HG03095 (cell line): ENCODE results near the gene KDM2A.

Experiments
- ATAC-seq: cut with Tn5 transposase; IDR thresholded peaks from one replicate; pipeline ENCODE4 v1.9.1; 2021; ENCODE audit warnings: moderate library complexity; ENCODE audit not compliant: unreplicated experiment

Gene KDM2A

DNA sequence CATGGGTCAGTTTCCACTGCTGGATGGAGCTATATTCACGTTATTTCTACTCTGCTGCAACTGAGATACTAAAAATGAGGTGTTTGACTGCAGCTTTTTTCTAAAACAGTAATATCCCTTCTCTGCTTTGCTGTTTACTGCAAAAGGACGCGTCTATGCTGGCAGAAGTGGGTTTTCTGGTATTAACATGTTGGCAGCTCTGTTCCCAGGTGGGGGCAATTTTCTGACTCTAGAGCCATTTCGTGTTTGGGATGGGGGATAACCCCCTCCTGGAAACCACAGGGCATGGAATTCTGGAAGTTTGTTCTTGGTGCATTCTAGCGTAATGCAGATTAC is 152.1 kb downstream of the KDM2A start:
- ATAC-seq = no peak

DNA sequence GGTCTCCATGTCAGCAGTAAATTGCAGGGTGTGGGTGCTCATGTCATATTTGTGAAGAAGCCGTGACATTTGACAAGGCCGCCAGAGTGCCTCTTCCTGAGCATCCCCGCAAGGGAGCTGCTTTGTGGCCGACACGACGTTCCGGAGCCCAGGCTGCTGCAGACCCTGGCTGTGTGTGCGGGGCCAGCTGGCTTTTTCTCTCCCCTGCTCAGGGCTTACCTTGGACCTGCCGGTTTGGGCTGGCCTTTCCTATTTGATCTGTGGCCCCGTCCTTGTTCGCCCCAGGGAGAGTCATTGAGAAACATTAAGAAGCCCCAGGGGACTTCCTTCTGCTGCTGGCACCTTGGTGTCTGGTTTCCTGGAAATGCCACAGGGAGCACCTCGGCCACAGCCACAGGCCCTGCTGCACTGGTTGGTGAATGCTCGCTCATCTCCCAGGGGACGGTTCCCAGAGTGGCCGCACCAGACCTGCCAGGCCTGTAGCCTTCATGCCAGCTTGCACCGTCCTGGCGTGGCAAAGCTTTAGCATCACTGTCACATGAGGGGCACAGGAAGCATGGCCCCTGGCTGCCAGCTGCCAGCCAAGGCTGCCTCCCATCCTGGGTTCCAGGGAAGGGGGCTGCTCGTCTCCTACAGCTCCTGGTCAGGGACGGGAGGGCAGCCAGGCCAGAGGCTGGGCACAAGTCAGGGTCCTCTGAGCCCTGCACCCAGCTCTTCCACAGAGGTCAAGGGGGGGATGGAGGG is 152.7 kb downstream of the KDM2A start:
- ATAC-seq = no peak

DNA sequence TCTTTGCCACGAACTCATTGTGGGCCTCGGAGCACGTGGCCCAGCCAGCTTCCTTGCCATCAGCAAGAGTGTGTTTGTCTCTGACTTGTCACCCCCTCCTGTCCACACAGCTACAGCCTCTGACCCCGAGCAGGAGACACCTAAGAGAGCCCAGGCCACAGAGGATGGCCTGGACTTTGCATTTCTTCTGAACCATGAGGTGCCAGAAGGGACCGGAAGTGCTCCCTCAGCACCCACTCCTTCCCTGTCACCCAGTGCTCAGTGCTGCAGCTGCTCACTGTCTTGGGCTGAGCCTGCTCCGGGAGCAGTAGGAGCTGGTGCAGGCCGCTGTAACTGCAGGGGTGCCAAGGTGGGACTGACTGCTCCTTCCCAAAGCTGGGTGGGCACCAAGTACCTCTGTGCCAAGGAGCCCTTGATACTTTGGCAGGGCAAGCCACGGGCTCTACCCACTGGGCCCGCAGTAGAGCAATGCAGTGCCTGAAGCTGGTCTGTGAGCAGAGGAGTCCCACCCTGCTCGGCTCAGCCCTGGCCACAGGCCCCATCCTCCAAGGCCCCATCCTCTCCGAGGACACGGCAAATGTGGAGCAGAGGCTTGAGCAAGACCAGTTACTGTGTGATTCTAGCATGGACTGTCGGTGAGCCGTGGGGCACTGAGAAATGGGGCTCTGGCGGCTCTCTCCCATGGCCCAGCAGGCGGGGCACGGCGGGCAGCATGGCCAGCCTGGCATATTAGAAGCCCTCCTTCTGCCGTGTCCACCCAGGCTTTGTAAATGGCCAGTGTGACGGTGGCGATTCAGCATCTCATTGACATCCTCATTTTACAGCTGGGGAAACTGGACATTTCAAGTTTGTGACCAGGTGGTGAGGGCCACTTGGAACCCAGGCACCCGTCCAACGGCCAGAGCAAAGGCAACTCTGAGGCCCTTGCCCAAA is 153.5 kb downstream of the KDM2A start:
- ATAC-seq = no peak

GRCh38 chr11:67273260-67273990 is 154.4 kb downstream of the KDM2A start:
- ATAC-seq = no peak

DNA sequence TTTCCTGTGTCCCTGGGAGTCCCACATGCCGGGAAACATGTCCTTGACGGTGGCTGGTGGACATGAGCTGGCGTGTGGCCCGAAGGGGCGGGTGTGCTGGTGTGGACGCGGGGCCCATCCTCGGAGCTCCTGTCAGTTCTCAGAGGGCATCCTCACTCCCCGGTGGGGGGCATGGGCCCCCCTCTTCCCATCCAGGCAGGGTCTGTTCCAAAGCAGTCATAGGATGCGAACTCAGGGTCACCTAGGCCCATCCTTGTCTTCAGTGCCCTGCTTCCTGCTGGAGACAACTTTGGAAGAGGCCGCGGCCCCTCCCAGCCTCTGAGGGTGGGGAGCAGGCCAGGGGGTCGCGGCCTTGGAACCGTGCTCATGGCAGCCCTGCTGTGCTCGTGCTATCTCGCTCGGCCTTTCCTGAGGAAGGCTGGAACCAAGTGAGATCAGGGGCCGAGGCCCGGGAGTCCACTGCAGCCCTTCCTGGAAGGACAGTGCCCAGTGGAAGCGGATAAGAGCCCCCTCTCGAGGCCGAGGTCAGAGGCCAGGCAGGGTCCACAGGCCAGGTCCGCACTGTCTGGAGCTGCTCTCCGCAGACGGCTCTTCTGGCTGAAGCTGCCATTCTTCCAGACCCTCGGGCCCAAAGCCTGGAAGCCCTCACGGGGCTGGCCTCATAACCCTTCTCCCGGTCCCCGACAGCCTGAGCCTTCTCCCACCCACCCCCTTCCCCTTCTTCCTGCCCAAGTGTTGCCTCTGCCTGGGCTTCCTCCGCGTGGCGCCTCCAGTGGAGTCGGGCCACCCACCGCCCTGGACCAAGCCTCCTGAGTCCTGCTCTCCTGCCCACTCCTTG is 155.9 kb downstream of the KDM2A start:
- no peak for ATAC-seq

- no peak for ATAC-seq
Measured at GRCh38 chr11:67275606-67276409, 156.7 kb downstream of the KDM2A start.

- ATAC-seq = no peak
Measured at GRCh38 chr11:67276781-67277230, 157.7 kb downstream of the KDM2A start.

GRCh38 chr11:67277231-67277961 is 158.3 kb downstream of the KDM2A start:
- ATAC-seq = peak; percentile 62

DNA sequence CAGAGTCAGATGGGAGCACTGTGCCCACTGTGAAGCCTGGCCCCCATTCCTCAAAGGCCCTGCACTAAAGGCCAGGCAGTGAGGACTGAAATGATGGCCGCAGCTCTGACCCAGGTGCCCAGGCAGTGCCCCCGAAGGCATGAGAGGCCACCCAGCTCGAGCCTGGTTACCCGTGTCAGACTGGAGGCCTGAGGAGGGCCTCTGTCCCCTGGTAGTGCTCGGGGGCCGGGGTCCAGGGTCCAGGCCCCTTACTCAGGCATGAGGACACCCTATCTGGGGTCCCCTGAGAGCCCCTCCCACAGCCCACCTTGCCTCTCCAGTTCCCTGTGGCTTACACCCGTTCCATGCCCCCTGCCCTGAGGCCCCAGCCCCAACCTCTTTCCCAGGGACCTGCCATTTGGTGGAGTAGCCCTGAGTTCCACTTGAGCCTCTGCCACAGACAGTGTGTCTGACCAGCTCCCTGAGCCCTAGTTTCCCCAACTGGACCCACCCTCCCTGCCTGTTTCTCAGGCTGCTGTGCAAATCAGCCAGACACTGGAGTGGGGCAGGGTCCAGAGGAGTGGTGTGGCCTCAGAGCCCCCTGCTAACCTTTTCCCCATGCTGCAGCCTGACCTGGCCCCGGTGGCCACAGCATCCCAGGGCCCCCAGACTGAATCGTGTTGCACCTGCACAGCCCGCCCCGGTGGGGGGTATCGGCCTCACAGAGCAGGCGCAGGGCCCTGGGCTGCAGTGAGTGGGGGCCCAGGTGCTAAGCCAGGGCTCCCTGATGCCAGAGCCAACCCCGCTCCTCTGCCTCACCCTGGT is 159.3 kb downstream of the KDM2A start:
- no peak for ATAC-seq

DNA sequence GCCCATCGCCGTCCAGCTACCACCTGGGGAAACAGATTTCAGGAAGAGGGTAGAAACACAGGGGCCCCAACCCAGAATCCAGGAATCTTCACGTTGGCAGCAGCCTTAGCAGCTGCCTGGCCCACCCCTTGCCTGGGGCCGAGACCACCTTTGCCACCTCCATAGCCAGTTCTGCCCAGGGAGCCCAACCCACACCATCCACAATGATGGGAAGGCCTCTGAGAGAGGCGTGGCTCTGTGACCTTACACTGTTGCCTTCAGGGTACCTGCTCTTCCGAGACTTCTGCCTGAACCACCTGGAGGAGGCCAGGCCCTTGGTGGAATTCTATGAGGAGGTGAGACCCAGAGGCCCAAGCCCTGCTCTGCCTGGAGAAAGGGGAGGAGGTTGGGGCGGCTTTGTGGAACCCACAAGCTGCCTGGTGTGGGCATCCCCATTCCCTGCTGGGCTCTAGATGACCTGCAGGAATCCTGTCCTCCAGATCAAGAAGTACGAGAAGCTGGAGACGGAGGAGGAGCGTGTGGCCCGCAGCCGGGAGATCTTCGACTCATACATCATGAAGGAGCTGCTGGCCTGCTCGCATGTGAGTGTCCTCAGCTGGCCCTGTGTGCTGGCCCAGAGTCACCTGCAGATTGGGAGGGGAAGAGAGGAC is 160.0 kb downstream of the KDM2A start:
- no peak for ATAC-seq

DNA sequence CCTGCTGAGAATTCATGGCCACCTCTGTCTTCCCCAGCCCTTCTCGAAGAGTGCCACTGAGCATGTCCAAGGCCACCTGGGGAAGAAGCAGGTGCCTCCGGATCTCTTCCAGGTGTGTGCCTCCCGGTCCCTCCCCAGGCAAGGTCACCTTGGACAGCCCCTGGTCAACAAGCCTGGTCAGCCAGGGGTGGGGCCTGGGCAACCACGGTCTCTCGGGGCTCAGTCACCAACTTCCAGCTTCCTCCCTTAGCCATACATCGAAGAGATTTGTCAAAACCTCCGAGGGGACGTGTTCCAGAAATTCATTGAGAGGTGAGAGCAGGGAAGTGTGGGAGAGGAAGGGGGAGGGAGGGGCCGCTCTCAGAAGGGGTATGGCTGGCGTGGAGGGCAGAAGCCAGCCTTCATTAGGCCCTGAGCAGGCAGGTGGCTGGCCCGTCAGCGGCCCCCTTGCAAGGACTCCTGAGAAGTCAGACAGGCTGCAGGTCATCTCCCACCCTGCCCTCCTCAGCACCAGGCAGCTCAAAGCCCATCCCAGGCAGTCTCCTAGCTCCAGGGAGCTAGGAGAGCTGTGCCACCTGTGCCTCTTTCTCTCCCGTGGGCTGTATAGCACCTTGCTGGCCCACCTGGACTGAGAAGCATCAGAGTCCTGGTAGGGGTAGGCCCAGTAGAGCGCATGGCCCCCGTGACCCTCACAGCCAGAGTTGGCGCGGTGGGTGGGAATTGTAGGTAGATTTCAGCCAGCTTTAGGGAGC is 160.7 kb downstream of the KDM2A start:
- no peak for ATAC-seq

- ATAC-seq = no peak
Measured at GRCh38 chr11:67280341-67280787, 161.3 kb downstream of the KDM2A start.

DNA sequence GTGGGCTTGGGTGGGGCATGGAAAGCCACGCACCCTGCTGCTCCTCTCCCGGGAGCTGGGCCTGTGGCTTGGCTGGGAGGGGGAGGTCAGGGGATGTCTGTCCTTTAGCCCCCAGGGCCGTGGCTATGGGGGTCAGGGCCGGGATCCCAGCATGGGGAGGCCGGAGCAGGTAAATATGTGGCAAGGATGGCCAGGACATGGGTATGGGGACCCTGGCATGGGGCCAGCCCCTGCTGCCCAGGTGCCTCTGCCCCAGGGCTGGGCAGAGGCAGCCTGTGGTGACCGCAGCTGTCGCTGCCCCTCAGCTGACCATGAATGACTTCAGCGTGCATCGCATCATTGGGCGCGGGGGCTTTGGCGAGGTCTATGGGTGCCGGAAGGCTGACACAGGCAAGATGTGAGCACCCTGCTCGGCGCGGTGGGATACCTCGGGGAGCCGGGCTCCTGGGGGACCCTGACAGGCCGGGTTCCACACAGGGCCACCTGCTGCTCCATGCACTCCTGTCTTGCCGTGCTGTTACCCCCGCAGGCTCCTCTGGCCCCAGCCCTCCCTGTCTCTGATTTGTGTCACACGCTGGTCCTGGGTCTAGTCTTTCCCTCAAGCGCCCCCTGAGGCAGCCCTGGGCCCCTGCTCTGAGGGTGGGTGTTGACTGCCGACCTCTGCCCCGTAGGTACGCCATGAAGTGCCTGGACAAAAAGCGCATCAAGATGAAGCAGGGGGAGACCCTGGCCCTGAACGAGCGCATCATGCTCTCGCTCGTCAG is 161.9 kb downstream of the KDM2A start:
- no peak for ATAC-seq

- no peak for ATAC-seq
Measured at GRCh38 chr11:67281552-67282150, 162.6 kb downstream of the KDM2A start.

- ATAC-seq = no peak
Measured at GRCh38 chr11:67282155-67282875, 163.3 kb downstream of the KDM2A start.
